Measurements from ENCODE around the gene DDAH1. TPM values are rescaled to one million over a fixed set of nuclear protein-coding genes. Genes with fewer than 3 reads are reported as not detected.

The DDAH1 gene
- total and polyA plus RNA-seq, 4 donors: 25.8 to 42.7 (median 31.7) TPM

DNA sequence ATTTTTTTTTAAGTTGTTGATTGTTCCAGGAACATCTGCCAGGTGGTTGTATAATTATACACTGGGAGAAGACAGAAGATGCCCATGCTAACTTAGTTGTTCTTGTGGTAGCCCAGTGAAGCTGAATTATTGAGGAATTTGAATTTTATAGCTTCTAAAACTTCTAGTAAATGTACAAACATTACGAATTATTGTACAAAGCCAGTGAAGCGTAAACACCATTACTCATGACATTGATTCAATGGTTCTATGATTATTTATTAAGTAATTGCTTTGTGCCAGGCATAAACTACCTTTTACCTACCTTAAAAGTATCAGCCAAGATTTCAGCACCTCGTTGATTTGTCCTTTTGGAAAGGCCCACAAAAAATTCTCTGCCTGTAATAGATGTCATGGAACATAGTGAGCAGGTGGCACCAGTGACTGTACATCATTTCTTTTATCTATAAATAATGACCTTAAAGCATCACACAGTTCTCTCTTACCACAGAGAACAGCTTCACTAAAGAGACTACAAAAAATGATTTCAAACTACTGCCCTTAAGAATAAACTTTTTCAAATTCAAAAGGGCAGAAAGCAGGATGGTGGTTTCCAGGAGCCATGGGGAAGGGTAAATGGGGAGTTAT lies 113.6 kb downstream of the DDAH1 start:
- Histone ChIP-seq H3K36me3 (ENCODE audit: control insufficient read depth in 4 of 4, insufficient read depth in 3 of 4, low read depth in 1 of 4, low read length in 3 of 4) (peaks cover 0 to 27% (median 11%) of the 10 kb centered on the region in 4 donors), H3K9me3 (ENCODE audit: control insufficient read depth in 4 of 4, low read length in 3 of 4) (no peaks in the 10 kb centered on the region), H3K27ac (ENCODE audit: low read depth in 1 of 2, low read length in 2 of 2) (no peak overlapping the region), H3K9ac (ENCODE audit: low read depth in 1 of 2, low read length in 2 of 2) (no peak overlapping the region), H3K27me3 (ENCODE audit: control insufficient read depth in 4 of 4, insufficient read depth in 4 of 4, low read length in 3 of 4) (no peaks in the 10 kb centered on the region), H3K4me1 (ENCODE audit: control insufficient read depth in 4 of 4, insufficient read depth in 4 of 4, low read length in 3 of 4) (peaks cover 0 to 7% (median 1%) of the 10 kb centered on the region in 4 donors), H3K4me3 (ENCODE audit: low read depth in 1 of 3, low read length in 3 of 3) (no peak overlapping the region)
- TF ChIP-seq, protein P1, sequence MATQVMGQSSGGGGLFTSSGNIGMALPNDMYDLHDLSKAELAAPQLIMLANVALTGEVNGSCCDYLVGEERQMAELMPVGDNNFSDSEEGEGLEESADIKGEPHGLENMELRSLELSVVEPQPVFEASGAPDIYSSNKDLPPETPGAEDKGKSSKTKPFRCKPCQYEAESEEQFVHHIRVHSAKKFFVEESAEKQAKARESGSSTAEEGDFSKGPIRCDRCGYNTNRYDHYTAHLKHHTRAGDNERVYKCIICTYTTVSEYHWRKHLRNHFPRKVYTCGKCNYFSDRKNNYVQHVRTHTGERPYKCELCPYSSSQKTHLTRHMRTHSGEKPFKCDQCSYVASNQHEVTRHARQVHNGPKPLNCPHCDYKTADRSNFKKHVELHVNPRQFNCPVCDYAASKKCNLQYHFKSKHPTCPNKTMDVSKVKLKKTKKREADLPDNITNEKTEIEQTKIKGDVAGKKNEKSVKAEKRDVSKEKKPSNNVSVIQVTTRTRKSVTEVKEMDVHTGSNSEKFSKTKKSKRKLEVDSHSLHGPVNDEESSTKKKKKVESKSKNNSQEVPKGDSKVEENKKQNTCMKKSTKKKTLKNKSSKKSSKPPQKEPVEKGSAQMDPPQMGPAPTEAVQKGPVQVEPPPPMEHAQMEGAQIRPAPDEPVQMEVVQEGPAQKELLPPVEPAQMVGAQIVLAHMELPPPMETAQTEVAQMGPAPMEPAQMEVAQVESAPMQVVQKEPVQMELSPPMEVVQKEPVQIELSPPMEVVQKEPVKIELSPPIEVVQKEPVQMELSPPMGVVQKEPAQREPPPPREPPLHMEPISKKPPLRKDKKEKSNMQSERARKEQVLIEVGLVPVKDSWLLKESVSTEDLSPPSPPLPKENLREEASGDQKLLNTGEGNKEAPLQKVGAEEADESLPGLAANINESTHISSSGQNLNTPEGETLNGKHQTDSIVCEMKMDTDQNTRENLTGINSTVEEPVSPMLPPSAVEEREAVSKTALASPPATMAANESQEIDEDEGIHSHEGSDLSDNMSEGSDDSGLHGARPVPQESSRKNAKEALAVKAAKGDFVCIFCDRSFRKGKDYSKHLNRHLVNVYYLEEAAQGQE (IDR thresholded peaks at IDR 0.05): no peak
- TF ChIP-seq HNF4A (conservative IDR thresholded peaks at IDR 0.05) (no peak), HNF4G (IDR thresholded peaks at IDR 0.05) (no peak), FOXA2 (IDR thresholded peaks at IDR 0.05) (no peak)
- TF ChIP-seq, protein P2, sequence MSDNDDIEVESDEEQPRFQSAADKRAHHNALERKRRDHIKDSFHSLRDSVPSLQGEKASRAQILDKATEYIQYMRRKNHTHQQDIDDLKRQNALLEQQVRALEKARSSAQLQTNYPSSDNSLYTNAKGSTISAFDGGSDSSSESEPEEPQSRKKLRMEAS (IDR thresholded peaks at IDR 0.05): no peak
- DNase-seq (ENCODE audit: low spot score): no peak
- WGBS: 86% methylated on average over 3 of the region's 3 CpGs

DNA sequence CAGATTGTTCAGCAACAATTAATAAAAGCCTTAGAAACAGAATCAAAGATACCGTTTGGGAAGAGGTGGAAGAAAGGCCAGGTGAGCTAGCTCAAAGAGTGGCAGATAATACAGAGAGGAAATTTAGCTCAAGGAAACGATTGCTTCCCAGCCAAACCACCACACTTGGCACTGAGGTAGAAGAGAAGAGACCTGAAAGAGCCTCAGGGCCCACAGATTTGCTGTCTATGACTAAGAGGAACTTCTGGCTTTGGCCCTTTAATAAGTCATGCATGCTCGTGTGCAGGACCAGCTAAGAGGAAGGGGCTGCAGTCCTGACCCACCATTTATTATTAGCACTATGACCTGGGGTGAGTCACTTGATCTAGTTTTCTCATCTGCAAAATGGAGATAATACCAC lies 115.7 kb downstream of the DDAH1 start:
- H3K9me3 ChIP-seq (ENCODE audit: control insufficient read depth in 4 of 4, low read length in 3 of 4): no peaks in the 10 kb centered on the region
- no peak overlapping the region for H3K27ac ChIP-seq (ENCODE audit: low read depth in 1 of 2, low read length in 2 of 2)
- peaks cover 0 to 27% (median 11%) of the 10 kb centered on the region in 4 donors for H3K36me3 ChIP-seq (ENCODE audit: control insufficient read depth in 4 of 4, insufficient read depth in 3 of 4, low read depth in 1 of 4, low read length in 3 of 4)
- no peak overlapping the region for H3K9ac ChIP-seq (ENCODE audit: low read depth in 1 of 2, low read length in 2 of 2)
- no peak for DNase-seq (ENCODE audit: low spot score)
- TF ChIP-seq FOXA1 (IDR thresholded peaks at IDR 0.05) (no peak), EGR1 (IDR thresholded peaks at IDR 0.05; ENCODE audit: low read depth in 2 of 2) (no peak), YY1 (IDR thresholded peaks at IDR 0.05) (no peak), HNF4G (IDR thresholded peaks at IDR 0.05) (no peak), RXRA (IDR thresholded peaks at IDR 0.05) (no peak), HNF4A (conservative IDR thresholded peaks at IDR 0.05) (no peak), RAD21 (IDR thresholded peaks at IDR 0.05) (no peak), JUND (IDR thresholded peaks at IDR 0.05) (no peak), TAF1 (conservative IDR thresholded peaks at IDR 0.05) (no peak), NR2F2 (IDR thresholded peaks at IDR 0.05) (no peak), GABPA (IDR thresholded peaks at IDR 0.05 in 1 of 2, conservative IDR thresholded peaks at IDR 0.05 in 1 of 2) (no peak), FOXA2 (IDR thresholded peaks at IDR 0.05) (no peak), SP1 (IDR thresholded peaks at IDR 0.05) (no peak)
- TF ChIP-seq, protein P1 (IDR thresholded peaks at IDR 0.05): no peak
- TF ChIP-seq, protein P3, sequence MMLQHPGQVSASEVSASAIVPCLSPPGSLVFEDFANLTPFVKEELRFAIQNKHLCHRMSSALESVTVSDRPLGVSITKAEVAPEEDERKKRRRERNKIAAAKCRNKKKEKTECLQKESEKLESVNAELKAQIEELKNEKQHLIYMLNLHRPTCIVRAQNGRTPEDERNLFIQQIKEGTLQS (IDR thresholded peaks at IDR 0.05): no peak
- TF ChIP-seq, protein P4, sequence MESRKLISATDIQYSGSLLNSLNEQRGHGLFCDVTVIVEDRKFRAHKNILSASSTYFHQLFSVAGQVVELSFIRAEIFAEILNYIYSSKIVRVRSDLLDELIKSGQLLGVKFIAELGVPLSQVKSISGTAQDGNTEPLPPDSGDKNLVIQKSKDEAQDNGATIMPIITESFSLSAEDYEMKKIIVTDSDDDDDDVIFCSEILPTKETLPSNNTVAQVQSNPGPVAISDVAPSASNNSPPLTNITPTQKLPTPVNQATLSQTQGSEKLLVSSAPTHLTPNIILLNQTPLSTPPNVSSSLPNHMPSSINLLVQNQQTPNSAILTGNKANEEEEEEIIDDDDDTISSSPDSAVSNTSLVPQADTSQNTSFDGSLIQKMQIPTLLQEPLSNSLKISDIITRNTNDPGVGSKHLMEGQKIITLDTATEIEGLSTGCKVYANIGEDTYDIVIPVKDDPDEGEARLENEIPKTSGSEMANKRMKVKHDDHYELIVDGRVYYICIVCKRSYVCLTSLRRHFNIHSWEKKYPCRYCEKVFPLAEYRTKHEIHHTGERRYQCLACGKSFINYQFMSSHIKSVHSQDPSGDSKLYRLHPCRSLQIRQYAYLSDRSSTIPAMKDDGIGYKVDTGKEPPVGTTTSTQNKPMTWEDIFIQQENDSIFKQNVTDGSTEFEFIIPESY (IDR thresholded peaks at IDR 0.05): no peak
- TF ChIP-seq, protein P5, sequence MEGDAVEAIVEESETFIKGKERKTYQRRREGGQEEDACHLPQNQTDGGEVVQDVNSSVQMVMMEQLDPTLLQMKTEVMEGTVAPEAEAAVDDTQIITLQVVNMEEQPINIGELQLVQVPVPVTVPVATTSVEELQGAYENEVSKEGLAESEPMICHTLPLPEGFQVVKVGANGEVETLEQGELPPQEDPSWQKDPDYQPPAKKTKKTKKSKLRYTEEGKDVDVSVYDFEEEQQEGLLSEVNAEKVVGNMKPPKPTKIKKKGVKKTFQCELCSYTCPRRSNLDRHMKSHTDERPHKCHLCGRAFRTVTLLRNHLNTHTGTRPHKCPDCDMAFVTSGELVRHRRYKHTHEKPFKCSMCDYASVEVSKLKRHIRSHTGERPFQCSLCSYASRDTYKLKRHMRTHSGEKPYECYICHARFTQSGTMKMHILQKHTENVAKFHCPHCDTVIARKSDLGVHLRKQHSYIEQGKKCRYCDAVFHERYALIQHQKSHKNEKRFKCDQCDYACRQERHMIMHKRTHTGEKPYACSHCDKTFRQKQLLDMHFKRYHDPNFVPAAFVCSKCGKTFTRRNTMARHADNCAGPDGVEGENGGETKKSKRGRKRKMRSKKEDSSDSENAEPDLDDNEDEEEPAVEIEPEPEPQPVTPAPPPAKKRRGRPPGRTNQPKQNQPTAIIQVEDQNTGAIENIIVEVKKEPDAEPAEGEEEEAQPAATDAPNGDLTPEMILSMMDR (IDR thresholded peaks at IDR 0.05; ENCODE audit: low read depth, low read length, missing input control): no peak
- TF ChIP-seq, protein P2 (IDR thresholded peaks at IDR 0.05): no peak
- no peak overlapping the region for H3K4me3 ChIP-seq (ENCODE audit: low read depth in 1 of 3, low read length in 3 of 3)
- no peaks in the 10 kb centered on the region for H3K27me3 ChIP-seq (ENCODE audit: control insufficient read depth in 4 of 4, insufficient read depth in 4 of 4, low read length in 3 of 4)
- peaks cover 0 to 2% (median 0%) of the 10 kb centered on the region in 4 donors for H3K4me1 ChIP-seq (ENCODE audit: control insufficient read depth in 4 of 4, insufficient read depth in 4 of 4, low read length in 3 of 4)
- 92% methylated on average over 3 of the region's 3 CpGs for WGBS
